ENCODE results near the gene STAB2.

- TF ChIP-seq CTCF (IDR thresholded peaks at IDR 0.05) (peak in 2 of 4 donors; percentile 19 to 30), POLR2A (IDR thresholded peaks at IDR 0.05) (no peak)
These were observed 941 bp upstream of the STAB2 start for GRCh38 chr12:103586132-103586531.

All from right lobe of liver (tissue), 4 donors.